Measurements from ENCODE around the gene ATF6B.
"Not testable (repeated sequence)": the region's sequence is repeated elsewhere in the genome, so short reads cannot be mapped to it uniquely, and the experiment has no call there.

Gene ATF6B

DNA sequence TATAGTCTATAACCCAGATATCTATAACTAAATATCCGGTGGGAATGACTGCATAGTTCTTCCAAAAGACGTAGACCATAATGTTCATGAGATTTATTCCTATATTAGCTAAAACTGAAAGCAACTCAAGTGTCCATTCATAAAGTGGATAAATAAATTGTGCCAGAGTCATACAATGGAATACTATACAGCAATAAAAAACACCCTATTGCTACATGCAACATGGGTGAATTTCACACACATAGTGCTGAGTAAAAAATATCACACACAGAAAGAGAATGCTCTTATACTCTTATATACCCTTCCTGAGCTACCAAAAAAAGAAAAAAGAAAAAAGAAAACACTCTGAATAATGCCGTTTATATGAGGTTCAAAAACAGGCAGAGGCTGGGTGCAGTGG, 25.8 kb downstream of the ATF6B start:
- TF ChIP-seq EZH2phosphoT487 (IDR thresholded peaks at IDR 0.05; ENCODE audit: borderline replicate concordance) = no peak
- TF ChIP-seq, protein P1, sequence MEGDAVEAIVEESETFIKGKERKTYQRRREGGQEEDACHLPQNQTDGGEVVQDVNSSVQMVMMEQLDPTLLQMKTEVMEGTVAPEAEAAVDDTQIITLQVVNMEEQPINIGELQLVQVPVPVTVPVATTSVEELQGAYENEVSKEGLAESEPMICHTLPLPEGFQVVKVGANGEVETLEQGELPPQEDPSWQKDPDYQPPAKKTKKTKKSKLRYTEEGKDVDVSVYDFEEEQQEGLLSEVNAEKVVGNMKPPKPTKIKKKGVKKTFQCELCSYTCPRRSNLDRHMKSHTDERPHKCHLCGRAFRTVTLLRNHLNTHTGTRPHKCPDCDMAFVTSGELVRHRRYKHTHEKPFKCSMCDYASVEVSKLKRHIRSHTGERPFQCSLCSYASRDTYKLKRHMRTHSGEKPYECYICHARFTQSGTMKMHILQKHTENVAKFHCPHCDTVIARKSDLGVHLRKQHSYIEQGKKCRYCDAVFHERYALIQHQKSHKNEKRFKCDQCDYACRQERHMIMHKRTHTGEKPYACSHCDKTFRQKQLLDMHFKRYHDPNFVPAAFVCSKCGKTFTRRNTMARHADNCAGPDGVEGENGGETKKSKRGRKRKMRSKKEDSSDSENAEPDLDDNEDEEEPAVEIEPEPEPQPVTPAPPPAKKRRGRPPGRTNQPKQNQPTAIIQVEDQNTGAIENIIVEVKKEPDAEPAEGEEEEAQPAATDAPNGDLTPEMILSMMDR (conservative IDR thresholded peaks at IDR 0.05; ENCODE audit: low read length) = no peak
- no peaks in the 10 kb centered on the region for H3F3A ChIP-seq (ENCODE audit: low read depth)
- H3K27me3 ChIP-seq (ENCODE audit: insufficient read depth, low read length, poor library complexity, severe bottlenecking) = no peaks in the 10 kb centered on the region
- no peaks in the 10 kb centered on the region for H3K9me3 ChIP-seq (ENCODE audit: insufficient read depth, low read depth, low read length)
- no peaks in the 10 kb centered on the region for H3K4me1 ChIP-seq (ENCODE audit: insufficient read depth, low read length, poor library complexity, severe bottlenecking)
- no peak overlapping the region for H3K4me3 ChIP-seq (ENCODE audit: low read length, poor library complexity, severe bottlenecking)
- no peak overlapping the region for H2AFZ ChIP-seq (ENCODE audit: low read length)
- no peaks in the 10 kb centered on the region for H4K20me1 ChIP-seq (ENCODE audit: insufficient read depth, low read length, poor library complexity, severe bottlenecking)
- no peaks in the 10 kb centered on the region for H3K9me2 ChIP-seq (replicated peaks; ENCODE audit: low read depth, low read length)
- H3K36me3 ChIP-seq (ENCODE audit: insufficient read depth, low read length) = no peaks in the 10 kb centered on the region
- H3K4me2 ChIP-seq (ENCODE audit: low read depth, low read length, poor library complexity, severe bottlenecking) = no peak overlapping the region
- H3K79me2 ChIP-seq (ENCODE audit: insufficient read depth, low read length) = no peaks in the 10 kb centered on the region
- no peak overlapping the region for H3K9ac ChIP-seq (ENCODE audit: low read depth, low read length, poor library complexity, severe bottlenecking)

DNA sequence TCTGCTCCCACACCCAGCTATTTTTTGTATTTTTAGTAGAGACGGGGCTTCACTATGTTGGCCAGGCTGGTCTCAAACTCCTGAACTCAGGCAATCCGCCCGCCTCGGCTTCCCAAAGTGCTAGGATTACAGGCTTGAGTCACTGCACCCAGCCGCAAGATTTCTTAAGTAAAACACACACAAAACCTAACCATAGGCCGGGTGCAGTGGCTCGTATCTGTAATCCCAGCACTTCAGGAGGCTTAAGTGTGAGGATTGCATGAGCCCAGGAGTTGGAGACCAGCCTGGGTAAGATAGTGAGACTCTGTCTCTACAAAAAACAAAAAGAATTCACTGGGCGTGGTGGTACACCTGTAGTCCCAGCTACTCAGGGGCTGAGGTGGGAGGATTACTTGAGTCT, 27.8 kb downstream of the ATF6B start:
- not testable (repeated sequence) for H2AFZ ChIP-seq (ENCODE audit: low read length); H4K20me1 ChIP-seq (ENCODE audit: insufficient read depth, low read length, poor library complexity, severe bottlenecking); H3K79me2 ChIP-seq (ENCODE audit: insufficient read depth, low read length); H3K4me2 ChIP-seq (ENCODE audit: low read depth, low read length, poor library complexity, severe bottlenecking); H3K4me3 ChIP-seq (ENCODE audit: low read length, poor library complexity, severe bottlenecking); H3K27me3 ChIP-seq (ENCODE audit: insufficient read depth, low read length, poor library complexity, severe bottlenecking); H3K9me3 ChIP-seq (ENCODE audit: insufficient read depth, low read depth, low read length); H3K9ac ChIP-seq (ENCODE audit: low read depth, low read length, poor library complexity, severe bottlenecking); H3F3A ChIP-seq (ENCODE audit: low read depth); H3K9me2 ChIP-seq (replicated peaks; ENCODE audit: low read depth, low read length); H3K36me3 ChIP-seq (ENCODE audit: insufficient read depth, low read length); H3K4me1 ChIP-seq (ENCODE audit: insufficient read depth, low read length, poor library complexity, severe bottlenecking)

DNA sequence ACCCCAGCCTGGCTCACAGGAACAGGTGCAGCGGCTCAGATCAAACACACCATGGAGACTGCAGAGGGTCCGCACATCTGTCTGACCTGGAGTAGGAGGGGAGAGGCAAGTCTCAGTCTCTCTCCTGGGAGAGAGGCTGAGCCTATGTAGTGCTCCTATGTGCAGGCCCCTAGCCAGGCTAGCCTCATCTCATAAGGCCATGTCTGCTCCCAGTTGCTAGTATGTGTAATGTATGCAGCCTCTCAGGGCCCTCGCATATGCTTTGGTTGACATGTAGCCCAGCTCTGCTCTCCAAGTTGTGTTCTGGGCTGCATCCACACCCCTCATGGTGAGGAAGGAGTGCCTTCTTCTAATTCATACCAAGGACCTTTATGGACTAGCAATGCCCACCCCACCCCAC, 30.7 kb downstream of the ATF6B start:
- no peaks in the 10 kb centered on the region for H3K79me2 ChIP-seq (ENCODE audit: insufficient read depth, low read length)
- H4K20me1 ChIP-seq (ENCODE audit: insufficient read depth, low read length, poor library complexity, severe bottlenecking) = no peaks in the 10 kb centered on the region
- H3K9me2 ChIP-seq (replicated peaks; ENCODE audit: low read depth, low read length) = no peaks in the 10 kb centered on the region
- H2AFZ ChIP-seq (ENCODE audit: low read length) = no peak overlapping the region
- no peaks in the 10 kb centered on the region for H3K9me3 ChIP-seq (ENCODE audit: insufficient read depth, low read depth, low read length)
- H3K4me1 ChIP-seq (ENCODE audit: insufficient read depth, low read length, poor library complexity, severe bottlenecking) = no peaks in the 10 kb centered on the region
- H3F3A ChIP-seq (ENCODE audit: low read depth) = no peaks in the 10 kb centered on the region
- no peak overlapping the region for H3K4me3 ChIP-seq (ENCODE audit: low read length, poor library complexity, severe bottlenecking)
- TF ChIP-seq, protein P1 (conservative IDR thresholded peaks at IDR 0.05; ENCODE audit: low read length) = no peak
- no peak for TF ChIP-seq EZH2phosphoT487 (IDR thresholded peaks at IDR 0.05; ENCODE audit: borderline replicate concordance)
- H3K4me2 ChIP-seq (ENCODE audit: low read depth, low read length, poor library complexity, severe bottlenecking) = no peak overlapping the region
- no peaks in the 10 kb centered on the region for H3K36me3 ChIP-seq (ENCODE audit: insufficient read depth, low read length)
- no peaks in the 10 kb centered on the region for H3K27me3 ChIP-seq (ENCODE audit: insufficient read depth, low read length, poor library complexity, severe bottlenecking)
- no peak overlapping the region for H3K9ac ChIP-seq (ENCODE audit: low read depth, low read length, poor library complexity, severe bottlenecking)

DNA sequence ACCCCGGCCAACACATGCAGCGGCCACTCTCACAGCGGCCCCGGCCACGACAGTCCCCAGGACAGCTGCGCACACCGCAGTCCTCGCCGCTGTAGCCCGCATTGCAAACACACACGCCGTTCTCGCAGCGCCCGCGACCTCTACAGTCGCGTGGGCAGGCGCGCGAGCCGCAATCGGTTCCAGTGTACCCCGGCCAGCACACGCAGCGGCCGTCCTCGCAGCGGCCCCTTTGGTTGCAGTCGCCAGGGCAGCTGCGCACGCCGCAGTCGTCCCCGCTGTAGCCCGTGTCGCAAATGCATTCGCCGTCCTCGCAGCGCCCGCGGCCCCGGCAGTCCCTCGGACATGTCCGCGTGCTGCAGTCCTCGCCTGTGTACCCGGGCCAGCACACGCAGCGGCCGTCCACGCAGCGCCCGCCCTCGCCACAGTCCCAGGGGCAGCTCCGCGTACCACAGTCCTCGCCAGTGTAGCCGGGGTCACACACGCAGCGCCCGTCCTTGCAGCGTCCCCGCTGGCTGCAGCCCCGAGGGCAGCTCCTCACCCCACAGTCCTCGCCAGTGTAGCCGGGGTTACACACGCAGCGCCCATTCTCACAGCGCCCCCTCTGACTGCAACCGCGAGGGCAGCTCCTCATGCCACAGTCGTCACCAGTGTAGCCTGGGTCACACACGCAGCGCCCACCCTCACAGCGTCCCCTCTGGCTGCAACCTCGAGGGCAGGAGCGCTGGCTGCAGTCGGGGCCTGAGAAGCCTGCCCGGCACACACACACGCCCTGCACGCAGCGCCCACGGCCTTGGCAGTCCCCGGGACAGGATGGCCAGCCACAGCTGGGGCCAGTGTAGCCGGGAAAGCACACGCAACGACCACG, 31.4 kb downstream of the ATF6B start:
- no peaks in the 10 kb centered on the region for H4K20me1 ChIP-seq (ENCODE audit: insufficient read depth, low read length, poor library complexity, severe bottlenecking)
- no peaks in the 10 kb centered on the region for H3K9me3 ChIP-seq (ENCODE audit: insufficient read depth, low read depth, low read length)
- no peak overlapping the region for H3K4me2 ChIP-seq (ENCODE audit: low read depth, low read length, poor library complexity, severe bottlenecking)
- H3K4me1 ChIP-seq (ENCODE audit: insufficient read depth, low read length, poor library complexity, severe bottlenecking) = no peaks in the 10 kb centered on the region
- no peaks in the 10 kb centered on the region for H3K79me2 ChIP-seq (ENCODE audit: insufficient read depth, low read length)
- no peak overlapping the region for H3K9ac ChIP-seq (ENCODE audit: low read depth, low read length, poor library complexity, severe bottlenecking)
- no peaks in the 10 kb centered on the region for H3K9me2 ChIP-seq (replicated peaks; ENCODE audit: low read depth, low read length)
- no peaks in the 10 kb centered on the region for H3K27me3 ChIP-seq (ENCODE audit: insufficient read depth, low read length, poor library complexity, severe bottlenecking)
- no peaks in the 10 kb centered on the region for H3K36me3 ChIP-seq (ENCODE audit: insufficient read depth, low read length)
- no peak overlapping the region for H2AFZ ChIP-seq (ENCODE audit: low read length)
- no peaks in the 10 kb centered on the region for H3F3A ChIP-seq (ENCODE audit: low read depth)
- no peak overlapping the region for H3K4me3 ChIP-seq (ENCODE audit: low read length, poor library complexity, severe bottlenecking)
- TF ChIP-seq EZH2phosphoT487 (IDR thresholded peaks at IDR 0.05; ENCODE audit: borderline replicate concordance) = no peak
- TF ChIP-seq, protein P1 (conservative IDR thresholded peaks at IDR 0.05; ENCODE audit: low read length) = no peak
